ENCODE data around the gene FAM13C.
A peak's percentile ranks its signal among the peaks of the same experiment; 100 is the strongest.
"Not testable (repeated sequence)": the region's sequence is repeated elsewhere in the genome, so short reads cannot be mapped to it uniquely, and the experiment has no call there.

FAM13C gene

DNA sequence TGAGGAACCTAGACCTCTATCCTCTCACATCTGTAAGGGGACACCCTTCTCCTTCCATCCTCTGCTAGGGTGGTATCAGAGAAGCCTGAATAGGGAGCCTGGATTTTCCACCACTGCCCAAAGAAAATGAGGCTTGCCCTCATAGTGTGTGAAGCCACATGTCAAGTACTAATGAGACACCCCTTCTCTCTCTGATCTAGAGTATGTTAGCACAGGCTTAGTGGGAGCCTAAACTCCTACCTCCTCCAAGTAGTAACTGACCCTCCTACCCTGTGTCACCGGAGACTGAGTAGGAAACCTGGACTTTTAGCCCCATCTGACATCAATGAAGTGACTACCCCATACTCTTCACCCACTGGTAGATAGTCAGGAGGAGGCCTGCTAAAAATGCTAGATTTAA lies 120.3 kb downstream of the FAM13C start:
- FAIRE-seq (no peak), DNase-seq (ENCODE audit: insufficient read length, low spot score) (no peak)

DNA sequence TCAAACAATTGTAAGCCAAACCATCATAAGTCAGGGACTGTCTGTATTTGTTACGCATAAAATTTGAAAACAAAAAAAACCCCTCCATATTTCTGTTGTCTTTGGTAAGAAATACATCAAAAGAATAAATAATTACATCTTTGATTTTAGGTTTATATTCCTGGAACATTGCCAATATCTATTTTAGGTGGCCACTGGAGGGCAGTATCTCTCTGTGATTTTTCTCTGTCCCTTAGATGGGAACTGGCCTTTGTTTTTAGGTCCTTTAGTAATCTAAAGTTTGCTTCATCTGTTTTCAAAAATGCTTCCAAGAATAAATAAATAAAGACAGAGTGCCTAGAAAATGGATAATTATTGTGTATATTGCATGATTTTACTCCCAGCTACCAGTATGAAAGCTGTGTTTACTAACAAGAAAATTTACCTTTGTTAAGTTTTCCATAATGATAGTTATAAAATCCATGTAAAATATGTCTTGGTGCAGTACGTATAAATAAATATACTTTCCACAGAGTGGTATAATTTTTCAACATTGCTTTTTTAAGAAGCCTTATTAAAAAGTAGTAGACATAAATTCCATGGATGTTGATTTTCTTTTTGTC lies 121.7 kb downstream of the FAM13C start:
- DNase-seq (ENCODE audit: insufficient read length, low spot score) (no peak), FAIRE-seq (peak; percentile 8)

DNA sequence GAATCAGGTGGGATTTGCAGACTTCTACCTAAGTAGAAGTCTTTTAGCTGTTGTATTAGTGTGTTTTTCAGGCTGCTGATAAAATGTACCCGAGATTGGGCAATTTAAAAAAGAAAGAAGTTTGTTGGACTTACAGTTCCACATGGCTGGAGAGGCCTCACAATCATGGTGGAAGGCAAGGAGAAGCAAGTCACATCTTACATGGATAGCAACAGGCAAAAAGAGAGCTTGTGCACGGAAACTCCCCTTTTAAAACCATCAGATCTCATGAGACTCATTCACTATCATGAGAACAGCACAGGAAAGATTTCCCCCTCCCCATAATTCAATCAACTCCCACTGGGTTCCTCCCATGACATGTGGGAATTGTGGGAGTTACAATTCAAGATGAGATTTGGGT lies 123.2 kb downstream of the FAM13C start:
- DNase-seq (ENCODE audit: insufficient read length, low spot score): not testable (repeated sequence)

DNA sequence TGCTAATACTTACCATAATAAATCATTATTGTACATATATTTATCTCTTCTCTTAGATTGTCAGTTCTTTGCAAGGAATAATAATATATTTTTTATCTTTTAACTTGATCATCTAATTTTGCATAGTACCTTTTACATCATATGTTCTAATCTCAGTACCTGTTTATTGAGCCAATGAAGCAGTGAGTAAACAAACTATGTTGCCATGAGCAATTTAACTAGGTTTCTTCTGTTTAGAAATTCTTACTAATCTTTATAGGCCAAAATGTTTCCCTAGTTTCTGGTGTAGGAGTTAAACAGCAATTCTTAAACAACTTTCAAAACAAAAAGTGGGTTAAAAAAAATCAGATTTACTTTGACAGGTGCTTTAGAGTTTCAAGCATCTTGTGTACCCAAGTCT lies 124.6 kb downstream of the FAM13C start:
- DNase-seq (ENCODE audit: insufficient read length, low spot score) (no peak), FAIRE-seq (no peak)

More for the DNA sequence above, 123.2 kb downstream of the FAM13C start:
- FAIRE-seq: not testable (repeated sequence)

DNA sequence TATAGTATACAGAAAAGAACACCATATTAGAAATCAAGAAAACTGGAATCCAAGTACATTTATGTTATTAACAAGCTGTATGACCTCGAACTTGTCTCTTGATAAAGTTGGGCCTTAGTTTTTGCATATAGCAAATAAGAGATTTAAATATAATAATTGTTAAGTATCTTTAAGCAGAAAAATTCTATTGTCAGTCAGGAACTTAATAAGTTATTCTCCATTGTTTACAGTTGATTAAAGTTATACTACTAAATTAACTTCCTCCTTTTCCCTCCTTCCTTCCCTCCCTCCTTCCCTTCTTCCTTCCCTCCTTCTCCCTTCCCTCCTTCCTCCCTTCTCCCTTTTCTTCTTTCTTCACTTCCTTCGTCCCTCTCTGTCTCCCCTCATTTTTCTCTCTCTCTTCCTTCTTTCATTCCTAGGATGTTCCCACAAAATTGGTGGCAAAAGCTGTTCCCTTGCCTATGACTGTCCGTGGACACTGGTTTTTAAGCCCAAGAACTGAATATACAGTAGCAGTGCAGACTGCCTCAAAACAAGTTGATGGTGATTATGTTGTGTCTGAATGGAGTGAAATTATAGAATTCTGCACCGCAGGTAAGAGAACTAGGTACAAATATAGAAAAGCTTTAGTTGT lies 126.2 kb downstream of the FAM13C start:
- no peak for DNase-seq (ENCODE audit: insufficient read length, low spot score)
- FAIRE-seq: no peak

DNA sequence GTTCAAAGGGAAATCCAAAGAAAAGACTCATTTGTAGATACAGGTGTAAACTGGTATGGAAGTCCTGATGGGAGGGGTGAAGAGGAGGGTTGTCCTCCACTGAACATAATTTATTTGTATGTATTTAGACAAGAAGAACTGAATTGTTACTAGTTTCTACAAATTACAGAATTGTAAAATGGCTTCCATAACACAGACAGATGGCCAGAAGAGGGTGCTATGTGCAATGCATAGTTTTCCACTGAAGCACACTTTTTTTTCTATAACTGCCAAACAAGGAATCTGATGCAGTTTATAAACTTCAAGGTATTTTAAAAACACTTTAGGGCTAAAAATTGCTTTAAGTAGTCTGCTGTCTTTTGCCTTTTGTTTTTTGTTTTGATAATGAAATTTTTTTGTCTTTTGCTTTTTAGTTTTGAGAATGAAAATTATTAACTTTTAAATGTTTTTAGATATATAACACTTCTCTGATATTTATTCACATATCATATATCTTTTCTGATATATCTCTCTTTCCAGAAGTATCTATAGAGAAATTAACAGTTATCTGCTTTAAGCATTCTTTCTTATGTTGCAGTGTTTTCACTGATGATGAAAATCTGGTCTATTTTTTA lies 127.4 kb downstream of the FAM13C start:
- peak; percentile 4 for FAIRE-seq

DNA sequence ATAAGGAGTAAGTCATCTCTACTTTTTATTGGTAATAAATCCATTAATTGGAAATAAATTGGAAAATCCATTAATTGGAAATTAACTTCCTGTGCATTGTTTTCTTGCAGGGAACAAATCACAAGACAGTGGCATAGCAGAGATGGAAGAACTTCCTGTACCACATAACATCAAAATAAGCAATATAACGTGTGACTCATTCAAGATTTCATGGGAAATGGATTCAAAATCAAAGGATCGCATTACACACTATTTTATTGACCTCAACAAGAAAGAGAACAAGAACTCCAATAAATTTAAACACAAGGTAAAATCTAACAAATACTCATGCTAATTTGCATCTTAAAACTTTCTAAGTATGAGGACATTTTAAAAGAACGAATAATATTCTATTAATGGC lies 128.2 kb downstream of the FAM13C start:
- DNase-seq (ENCODE audit: insufficient read length, low spot score) (no peak), FAIRE-seq (no peak)

More for the DNA sequence above, 127.4 kb downstream of the FAM13C start:
- no peak for DNase-seq (ENCODE audit: insufficient read length, low spot score)

DNA sequence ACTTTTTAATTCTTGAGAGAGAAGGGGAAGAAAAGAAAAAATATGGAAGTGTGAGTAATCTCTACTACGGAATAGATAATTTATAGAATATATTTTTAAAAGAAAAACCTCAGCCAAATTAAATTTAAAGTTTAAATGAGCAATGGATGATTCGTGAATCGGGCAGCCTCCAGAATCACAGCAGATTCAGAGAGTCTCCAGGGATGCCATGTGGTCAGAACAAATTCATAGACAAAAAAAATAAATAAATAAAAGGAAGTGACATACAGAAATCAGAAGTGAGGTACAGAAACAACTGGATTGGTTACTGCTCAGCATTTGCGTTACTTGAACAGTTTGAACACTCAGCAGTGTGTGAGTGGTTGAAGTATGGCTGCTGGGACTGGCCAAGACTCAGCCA lies 132.9 kb downstream of the FAM13C start:
- DNase-seq (ENCODE audit: insufficient read length, low spot score) (no peak), FAIRE-seq (no peak)

DNA sequence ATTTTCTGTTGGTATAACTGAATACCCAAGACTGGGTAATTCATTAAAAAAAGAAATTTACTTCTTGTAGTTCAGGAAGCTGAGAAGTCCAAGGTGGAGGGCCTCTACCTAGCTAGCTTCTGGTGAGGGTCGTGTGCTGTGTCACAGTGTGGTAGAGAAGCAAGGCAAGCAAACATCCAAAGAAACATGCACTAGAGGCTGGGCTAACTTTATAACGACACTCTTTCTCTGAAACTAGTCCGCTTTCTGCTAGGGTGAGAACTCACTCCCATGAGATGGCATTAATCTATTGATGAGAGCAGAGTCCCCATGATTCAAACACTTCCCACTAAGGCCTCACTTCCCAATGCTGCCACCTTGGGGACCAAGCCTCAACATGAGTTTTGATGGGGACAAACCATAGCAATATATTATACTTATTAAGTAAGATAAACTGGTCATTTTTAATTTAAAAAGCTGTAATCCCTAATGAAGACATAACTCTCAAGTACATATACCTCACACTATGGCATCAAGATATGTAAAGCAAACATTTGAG lies 135.1 kb downstream of the FAM13C start:
- DNase-seq (ENCODE audit: insufficient read length, low spot score) (no peak), FAIRE-seq (no peak)

DNA sequence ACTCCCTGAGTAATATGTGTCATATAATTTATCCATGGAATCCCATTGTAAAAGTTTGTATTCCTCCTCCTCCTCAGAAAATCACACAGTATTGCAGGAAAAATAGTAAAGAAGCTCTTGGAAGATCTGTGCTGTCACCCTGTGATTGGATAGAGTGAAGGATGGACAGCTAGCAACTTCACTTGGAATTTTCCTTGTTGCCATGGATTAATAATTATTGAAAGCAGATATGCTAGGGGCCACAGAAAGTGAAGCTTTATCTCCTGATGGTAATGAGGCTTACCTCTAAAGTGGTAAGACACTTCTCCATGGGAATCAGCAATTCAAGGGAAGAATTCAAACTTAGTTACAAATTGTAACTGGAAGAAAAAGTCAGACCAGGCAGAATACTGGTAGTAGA lies 137.1 kb downstream of the FAM13C start:
- FAIRE-seq (no peak), DNase-seq (ENCODE audit: insufficient read length, low spot score) (no peak)

DNA sequence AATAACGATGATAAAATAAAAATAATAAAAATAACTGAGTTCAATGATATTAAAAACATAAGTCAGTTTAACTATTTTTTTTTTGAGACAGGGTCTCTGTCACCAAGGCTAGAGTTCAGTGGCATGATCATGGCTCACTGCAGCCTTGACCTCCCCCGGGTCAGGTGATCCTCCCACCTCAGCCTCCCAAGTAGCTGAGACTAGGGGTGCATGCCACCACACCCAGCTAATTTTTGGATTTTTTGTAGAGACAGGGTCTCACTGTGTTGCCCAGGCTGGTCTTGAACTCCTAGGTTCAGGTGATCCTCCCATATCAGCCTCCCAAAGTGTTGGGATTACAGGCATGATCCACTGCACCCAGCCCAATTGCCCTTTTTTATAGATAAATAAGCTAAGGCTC lies 138.8 kb downstream of the FAM13C start:
- FAIRE-seq; DNase-seq (ENCODE audit: insufficient read length, low spot score): not testable (repeated sequence)

DNA sequence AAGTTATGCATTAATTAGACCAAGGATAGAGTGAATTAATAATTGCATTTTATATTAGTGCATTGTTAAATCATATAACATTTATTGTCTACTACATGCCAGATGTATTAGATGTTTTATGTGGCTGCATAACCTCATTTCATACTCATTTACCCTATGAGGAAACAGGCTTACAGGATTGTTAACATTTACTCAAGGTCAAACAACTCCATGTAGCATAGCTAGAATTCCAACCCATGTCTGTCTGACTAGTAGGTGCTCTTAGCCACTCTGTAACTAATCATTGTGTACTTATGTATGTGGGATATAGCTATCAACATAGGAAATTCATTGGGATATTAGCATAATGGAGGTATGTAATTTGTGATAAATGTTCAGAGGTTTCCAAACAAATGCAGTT lies 139.6 kb downstream of the FAM13C start:
- FAIRE-seq (no peak), DNase-seq (ENCODE audit: insufficient read length, low spot score) (no peak)

DNA sequence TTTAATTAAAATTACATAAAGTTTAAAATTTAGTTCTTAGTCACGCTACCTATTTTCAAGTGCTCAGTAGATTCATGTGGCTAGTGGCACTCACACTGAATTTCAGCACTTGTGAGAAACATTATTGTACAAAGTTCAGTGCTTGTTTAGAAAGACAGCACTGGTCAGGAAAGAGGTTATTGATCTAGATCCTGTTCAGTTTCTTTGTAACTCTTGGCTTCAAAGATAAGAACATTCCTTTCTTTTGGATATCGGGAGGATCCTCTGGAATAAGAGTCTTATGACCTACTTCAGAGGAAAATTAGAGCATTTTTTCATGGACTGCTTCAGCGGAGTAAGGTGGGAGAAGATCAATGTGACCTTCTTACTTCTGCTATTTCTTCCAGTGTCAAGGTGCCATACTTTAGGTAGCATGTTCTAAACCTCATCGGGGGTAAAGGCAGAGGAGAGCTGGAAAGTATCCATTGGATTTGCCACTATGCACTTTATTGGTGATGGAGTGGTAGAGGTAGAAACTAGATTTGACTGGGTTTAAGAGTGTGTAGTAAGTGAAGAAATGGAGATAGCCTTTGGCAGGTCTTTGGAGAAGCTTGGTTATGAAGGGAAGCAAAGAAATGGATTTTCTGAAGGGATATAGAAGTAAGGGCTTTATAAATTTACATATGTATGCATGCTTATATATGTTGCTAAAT lies 146.0 kb downstream of the FAM13C start:
- DNase-seq (ENCODE audit: insufficient read length, low spot score) (no peak), FAIRE-seq (no peak)

DNA sequence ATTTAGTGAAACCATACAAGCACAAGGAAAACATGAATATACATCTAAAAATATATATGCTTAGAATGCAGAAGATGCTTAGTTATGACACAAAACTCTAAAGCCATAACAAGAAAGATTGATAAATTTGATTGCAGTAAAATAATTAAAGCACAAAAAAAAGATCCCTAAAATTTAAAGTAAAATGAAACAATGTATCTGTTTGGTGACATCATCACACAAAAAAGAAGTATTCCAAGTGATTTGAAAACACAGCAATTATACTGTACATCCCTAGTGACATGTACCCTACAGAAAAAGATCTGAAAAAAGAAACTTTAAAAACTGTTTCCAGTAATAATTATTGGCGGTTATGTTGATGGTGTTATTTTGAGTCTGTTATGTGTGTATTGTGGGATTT lies 148.2 kb downstream of the FAM13C start:
- no peak for FAIRE-seq
- no peak for DNase-seq (ENCODE audit: insufficient read length, low spot score)

DNA sequence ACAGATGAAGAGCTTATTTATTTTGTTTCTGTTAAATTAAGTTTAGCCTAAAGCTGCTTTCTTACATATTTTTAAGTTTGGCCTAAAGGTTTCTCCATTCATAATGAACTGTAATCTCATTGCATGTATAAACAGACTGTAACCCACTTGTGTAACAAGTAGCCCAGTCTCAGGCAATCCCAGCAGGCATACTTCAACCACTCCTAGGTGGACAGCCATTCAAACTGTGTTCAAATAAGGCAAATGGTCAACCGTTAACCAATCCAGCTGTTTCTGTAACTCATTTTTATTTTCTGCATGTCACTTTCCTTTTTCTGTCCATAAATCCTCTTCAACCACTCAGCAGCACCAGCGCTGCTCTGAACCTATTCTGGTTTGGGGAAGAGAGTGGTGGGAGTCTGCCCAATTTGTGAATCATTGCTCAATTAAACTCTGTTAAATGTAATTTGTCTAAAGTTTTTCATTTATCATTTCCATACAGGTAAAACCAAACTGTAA lies 150.0 kb downstream of the FAM13C start:
- no peak for DNase-seq (ENCODE audit: insufficient read length, low spot score)
- FAIRE-seq: no peak

DNA sequence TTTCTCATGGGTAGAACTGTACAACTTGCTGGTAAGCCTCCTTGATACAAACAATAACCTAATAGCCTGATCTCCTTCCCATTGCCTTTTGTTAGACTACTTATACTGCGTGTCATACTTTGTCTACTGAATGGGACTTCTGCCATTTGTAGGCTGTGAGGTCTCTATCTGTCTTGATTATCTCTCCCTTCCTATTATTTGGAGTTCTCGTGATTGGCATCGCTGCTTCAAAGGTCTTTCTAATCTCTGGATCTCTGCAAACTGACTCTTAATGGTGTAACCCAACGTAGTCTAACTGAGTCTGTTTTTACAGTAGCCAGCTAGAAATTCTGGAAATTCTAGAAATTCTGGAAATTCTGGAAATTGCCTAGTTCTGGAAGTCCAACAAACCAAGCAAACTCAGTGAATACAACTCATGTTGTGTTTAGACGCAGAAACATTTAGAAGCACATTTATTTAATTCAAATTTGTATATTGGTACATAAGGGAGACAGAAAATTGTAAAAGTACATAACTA lies 156.1 kb downstream of the FAM13C start:
- no peak for FAIRE-seq
- DNase-seq (ENCODE audit: insufficient read length, low spot score): no peak
